SK-N-SH treated with all-trans-retinoic acid at 6 μM for 48 hours (cell line): Measurements from ENCODE around the gene CXCL13.
A peak's percentile ranks its signal among the peaks of the same experiment; 100 is the strongest.

Experiments used
- ATAC-seq: fragments of 200-7000 bp; cut with Tn5 transposase; 3 replicates; pipeline ENCODE4 v1.9.1; 2020; ENCODE audit warnings: mild to moderate bottlenecking, moderate library complexity
- ARNTL ChIP-seq: fragments of 450-650 bp; formaldehyde crosslinking; IDR thresholded peaks from 2 replicates; pipeline ENCODE4 v1.5.0; 2020; ENCODE audit warnings: low read depth, mild to moderate bottlenecking, moderate library complexity, borderline replicate concordance
- BACH2 ChIP-seq: fragments of 250-450 bp; sonication (Bioruptor Pico); IDR thresholded peaks from 2 replicates; pipeline ENCODE4 v1.9.0; 2021; ENCODE audit warnings: mild to moderate bottlenecking, borderline replicate concordance
- CREB5 ChIP-seq: fragments of 250-450 bp; sonication (Bioruptor Pico); IDR thresholded peaks from 2 replicates; pipeline ENCODE4 v1.5.1; 2020; ENCODE audit warnings: low read depth, mild to moderate bottlenecking, moderate library complexity
- CSDC2 ChIP-seq: fragments of 250-450 bp; sonication (Bioruptor Pico); IDR thresholded peaks from 2 replicates; pipeline ENCODE4 v1.5.0; 2020; ENCODE audit warnings: mild to moderate bottlenecking, moderate library complexity
- CSRNP3 ChIP-seq: fragments of 250-450 bp; sonication (Bioruptor Pico); IDR thresholded peaks from 2 replicates; pipeline ENCODE4 v1.5.1; 2021; ENCODE audit warnings: mild to moderate bottlenecking, moderate library complexity
- ESRRG ChIP-seq: fragments of 250-450 bp; sonication (Bioruptor Pico); IDR thresholded peaks from 2 replicates; pipeline ENCODE4 v1.6.1; 2021; ENCODE audit warnings: mild to moderate bottlenecking
- GLIS3 ChIP-seq: fragments of 250-450 bp; sonication (Bioruptor Pico); IDR thresholded peaks from 2 replicates; pipeline ENCODE4 v1.5.0; 2020; ENCODE audit warnings: mild to moderate bottlenecking, moderate library complexity
- ISL1 ChIP-seq: fragments of 250-450 bp; sonication (Bioruptor Pico); IDR thresholded peaks from 2 replicates; pipeline ENCODE4 v2.1.2; 2022; ENCODE audit warnings: mild to moderate bottlenecking, moderate library complexity
- OSR1 ChIP-seq: fragments of 250-450 bp; sonication (Bioruptor Pico); IDR thresholded peaks from 2 replicates; pipeline ENCODE4 v1.8.0; 2022; ENCODE audit warnings: moderate library complexity, mild to moderate bottlenecking, inconsistent platforms
- POU6F1 ChIP-seq: fragments of 250-450 bp; sonication (Bioruptor Pico); IDR thresholded peaks from 2 replicates; pipeline ENCODE4 v1.8.0; 2021; ENCODE audit warnings: low read depth, mild to moderate bottlenecking, moderate library complexity, borderline replicate concordance
- PPARA ChIP-seq: fragments of 250-450 bp; sonication (Bioruptor Pico); IDR thresholded peaks from 2 replicates; pipeline ENCODE4 v1.5.0; 2020; ENCODE audit warnings: mild to moderate bottlenecking, borderline replicate concordance
- RARB ChIP-seq: fragments of 250-450 bp; sonication (Bioruptor Pico); IDR thresholded peaks from 2 replicates; pipeline ENCODE4 v1.8.0; 2021; ENCODE audit warnings: mild to moderate bottlenecking, moderate library complexity
- SNAI2 ChIP-seq: fragments of 250-450 bp; sonication (Bioruptor Pico); IDR thresholded peaks from 2 replicates; pipeline ENCODE4 v1.5.0; 2020; ENCODE audit warnings: mild to moderate bottlenecking, moderate library complexity
- TOX ChIP-seq: fragments of 250-450 bp; sonication (Bioruptor Pico); IDR thresholded peaks from 2 replicates; pipeline ENCODE4 v1.8.0; 2021; ENCODE audit warnings: mild to moderate bottlenecking, moderate library complexity, borderline replicate concordance
- ZFP30 ChIP-seq: fragments of 450-650 bp; formaldehyde crosslinking; IDR thresholded peaks from 2 replicates; pipeline ENCODE4 v1.5.0; 2022; ENCODE audit warnings: mild to moderate bottlenecking, moderate library complexity
- ZNF565 ChIP-seq: fragments of 450-650 bp; formaldehyde crosslinking; conservative IDR thresholded peaks from 2 replicates; pipeline ENCODE4 v1.5.0; 2020; ENCODE audit warnings: low read depth, mild to moderate bottlenecking, moderate library complexity
- ZNF70 ChIP-seq: fragments of 450-650 bp; formaldehyde crosslinking; IDR thresholded peaks from 2 replicates; pipeline ENCODE4 v1.5.0; 2020; ENCODE audit warnings: mild to moderate bottlenecking, moderate library complexity
- TF ChIP-seq, protein P1 (sequence below): fragments of 250-450 bp; sonication (Bioruptor Pico); IDR thresholded peaks from 2 replicates; pipeline ENCODE4 v1.5.0; 2020; ENCODE audit warnings: mild to moderate bottlenecking, moderate library complexity
- TF ChIP-seq, protein P2 (sequence below): fragments of 250-450 bp; sonication (Bioruptor Pico); IDR thresholded peaks from 2 replicates; pipeline ENCODE4 v1.8.0; 2020; ENCODE audit warnings: mild to moderate bottlenecking, moderate library complexity, borderline replicate concordance

Gene CXCL13

GRCh38 chr4:77582711-77583110 is 22.9 kb upstream of the CXCL13 start (continued):
- TF ChIP-seq ZNF565 (CRISPR knock-in tag) (no peak), ISL1 (CRISPR knock-in tag) (no peak), ZFP30 (CRISPR knock-in tag) (no peak), POU6F1 (CRISPR knock-in tag) (no peak), ZNF70 (no peak), OSR1 (no peak), TOX (CRISPR knock-in tag) (no peak), ESRRG (CRISPR knock-in tag) (no peak)

DNA sequence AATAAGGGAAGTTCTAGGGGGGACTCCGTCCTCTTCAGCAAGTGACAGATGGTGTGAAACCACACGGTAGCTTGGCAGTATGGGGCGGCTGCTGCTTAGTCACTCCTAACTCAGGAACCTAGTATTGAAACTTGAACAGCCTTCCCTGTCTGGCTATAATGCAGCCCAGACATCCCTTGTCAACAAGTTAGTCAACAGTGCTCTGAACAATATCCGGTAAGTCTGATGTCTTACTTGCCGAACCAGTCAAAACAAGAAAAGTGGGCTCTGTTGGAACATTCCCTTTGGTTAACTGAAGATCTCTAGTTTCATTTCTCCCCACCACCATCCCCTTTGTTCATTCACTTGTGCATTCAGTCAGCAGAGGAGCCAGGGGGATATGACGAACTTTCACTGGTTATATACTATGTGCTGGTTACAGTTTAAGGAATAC is 18.7 kb upstream of the CXCL13 start:
- peak; percentile 74 for ATAC-seq
- no peak for TF ChIP-seq ARNTL

DNA sequence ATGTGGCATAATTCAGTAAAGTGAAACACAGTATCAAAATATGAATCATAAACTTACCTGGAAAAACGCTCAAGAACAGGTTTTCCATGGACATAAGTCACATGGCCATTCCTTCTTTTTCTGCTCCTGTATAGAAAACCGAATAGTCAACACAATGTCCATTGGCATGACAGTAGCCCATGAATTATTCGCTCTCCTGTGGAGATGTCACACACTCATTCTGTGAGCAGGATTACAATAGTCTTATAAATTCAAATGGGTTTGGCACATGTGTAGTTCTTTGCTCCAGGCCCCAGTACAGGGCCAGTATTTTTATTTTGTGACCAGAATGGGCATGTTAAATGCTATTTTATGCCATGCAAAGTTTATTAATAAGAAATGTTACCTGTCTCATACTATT is 15.1 kb upstream of the CXCL13 start:
- ATAC-seq: no peak
- TF ChIP-seq POU6F1 (CRISPR knock-in tag) (no peak), GLIS3 (CRISPR knock-in tag) (no peak)

- no peak for ATAC-seq
- TF ChIP-seq CSRNP3 (CRISPR knock-in tag) (no peak), CREB5 (CRISPR knock-in tag) (no peak), SNAI2 (CRISPR knock-in tag) (no peak), ARNTL (no peak), RARB (CRISPR knock-in tag) (no peak), ISL1 (CRISPR knock-in tag) (no peak)
These were observed 14.1 kb upstream of the CXCL13 start for GRCh38 chr4:77591532-77591931.

- no peak for ATAC-seq
- TF ChIP-seq ZNF70: no peak
These were observed 12.5 kb upstream of the CXCL13 start for GRCh38 chr4:77593101-77593500.

- no peak for TF ChIP-seq CSRNP3 (CRISPR knock-in tag)
- TF ChIP-seq, protein P1, sequence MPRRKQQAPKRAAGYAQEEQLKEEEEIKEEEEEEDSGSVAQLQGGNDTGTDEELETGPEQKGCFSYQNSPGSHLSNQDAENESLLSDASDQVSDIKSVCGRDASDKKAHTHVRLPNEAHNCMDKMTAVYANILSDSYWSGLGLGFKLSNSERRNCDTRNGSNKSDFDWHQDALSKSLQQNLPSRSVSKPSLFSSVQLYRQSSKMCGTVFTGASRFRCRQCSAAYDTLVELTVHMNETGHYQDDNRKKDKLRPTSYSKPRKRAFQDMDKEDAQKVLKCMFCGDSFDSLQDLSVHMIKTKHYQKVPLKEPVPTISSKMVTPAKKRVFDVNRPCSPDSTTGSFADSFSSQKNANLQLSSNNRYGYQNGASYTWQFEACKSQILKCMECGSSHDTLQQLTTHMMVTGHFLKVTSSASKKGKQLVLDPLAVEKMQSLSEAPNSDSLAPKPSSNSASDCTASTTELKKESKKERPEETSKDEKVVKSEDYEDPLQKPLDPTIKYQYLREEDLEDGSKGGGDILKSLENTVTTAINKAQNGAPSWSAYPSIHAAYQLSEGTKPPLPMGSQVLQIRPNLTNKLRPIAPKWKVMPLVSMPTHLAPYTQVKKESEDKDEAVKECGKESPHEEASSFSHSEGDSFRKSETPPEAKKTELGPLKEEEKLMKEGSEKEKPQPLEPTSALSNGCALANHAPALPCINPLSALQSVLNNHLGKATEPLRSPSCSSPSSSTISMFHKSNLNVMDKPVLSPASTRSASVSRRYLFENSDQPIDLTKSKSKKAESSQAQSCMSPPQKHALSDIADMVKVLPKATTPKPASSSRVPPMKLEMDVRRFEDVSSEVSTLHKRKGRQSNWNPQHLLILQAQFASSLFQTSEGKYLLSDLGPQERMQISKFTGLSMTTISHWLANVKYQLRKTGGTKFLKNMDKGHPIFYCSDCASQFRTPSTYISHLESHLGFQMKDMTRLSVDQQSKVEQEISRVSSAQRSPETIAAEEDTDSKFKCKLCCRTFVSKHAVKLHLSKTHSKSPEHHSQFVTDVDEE (CRISPR knock-in tag): no peak
- no peak for TF ChIP-seq CSDC2 (CRISPR knock-in tag)
- no peak for TF ChIP-seq PPARA (CRISPR knock-in tag)
- no peak for TF ChIP-seq ZNF70
- TF ChIP-seq BACH2 (CRISPR knock-in tag): no peak
- TF ChIP-seq, protein P2, sequence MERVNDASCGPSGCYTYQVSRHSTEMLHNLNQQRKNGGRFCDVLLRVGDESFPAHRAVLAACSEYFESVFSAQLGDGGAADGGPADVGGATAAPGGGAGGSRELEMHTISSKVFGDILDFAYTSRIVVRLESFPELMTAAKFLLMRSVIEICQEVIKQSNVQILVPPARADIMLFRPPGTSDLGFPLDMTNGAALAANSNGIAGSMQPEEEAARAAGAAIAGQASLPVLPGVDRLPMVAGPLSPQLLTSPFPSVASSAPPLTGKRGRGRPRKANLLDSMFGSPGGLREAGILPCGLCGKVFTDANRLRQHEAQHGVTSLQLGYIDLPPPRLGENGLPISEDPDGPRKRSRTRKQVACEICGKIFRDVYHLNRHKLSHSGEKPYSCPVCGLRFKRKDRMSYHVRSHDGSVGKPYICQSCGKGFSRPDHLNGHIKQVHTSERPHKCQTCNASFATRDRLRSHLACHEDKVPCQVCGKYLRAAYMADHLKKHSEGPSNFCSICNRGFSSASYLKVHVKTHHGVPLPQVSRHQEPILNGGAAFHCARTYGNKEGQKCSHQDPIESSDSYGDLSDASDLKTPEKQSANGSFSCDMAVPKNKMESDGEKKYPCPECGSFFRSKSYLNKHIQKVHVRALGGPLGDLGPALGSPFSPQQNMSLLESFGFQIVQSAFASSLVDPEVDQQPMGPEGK (CRISPR knock-in tag): no peak
- TF ChIP-seq POU6F1 (CRISPR knock-in tag): no peak
- ATAC-seq: no peak
These were observed 11.6 kb upstream of the CXCL13 start for GRCh38 chr4:77593993-77594392.
